Measurements from ENCODE around the gene CMIP.

GRCh38 chr16:81696166-81696960, 251.8 kb downstream of the CMIP start:
- TF ChIP-seq CTCF (IDR thresholded peaks at IDR 0.05) (no peak), POLR2A (IDR thresholded peaks at IDR 0.05) (no peak)
